ENCODE results near the gene CSF1.

GRCh38 chr1:109906160-109906838 is 4.3 kb upstream of the CSF1 start:
- no peak for TF ChIP-seq POLR2A (IDR thresholded peaks at IDR 0.05)
- TF ChIP-seq CTCF (IDR thresholded peaks at IDR 0.05): no peak
- no peak for TF ChIP-seq POLR2AphosphoS5 (IDR thresholded peaks at IDR 0.05)

Measured in breast epithelium (tissue), 3 donors.